Dermis microvascular lymphatic vessel endothelial cell (primary cell): ENCODE results near the gene FAM72B. TPM values are rescaled to one million over a fixed set of nuclear protein-coding genes. Genes with fewer than 3 reads are reported as not detected.
"Not testable (repeated sequence)": the region's sequence is repeated elsewhere in the genome, so short reads cannot be mapped to it uniquely, and the experiment has no call there.

Experiments
- DNase-seq, 2 donors: peaks; one replicate each; pipeline versions ENCODE4 v3.0.0 to v3.0.0-alpha.2; 2010; ENCODE audit warnings: low read depth in 2 of 2
- total RNA-seq: library from RNA; depleted of rRNA; stranded (reverse); fragments of >200 nt; gene quantifications from 2 replicates; pipeline ENCODE4 v1.2.1, GENCODE V29; 2014

Gene FAM72B
- total RNA-seq, 1 donor from 2014 or later = 3.0 TPM

DNA sequence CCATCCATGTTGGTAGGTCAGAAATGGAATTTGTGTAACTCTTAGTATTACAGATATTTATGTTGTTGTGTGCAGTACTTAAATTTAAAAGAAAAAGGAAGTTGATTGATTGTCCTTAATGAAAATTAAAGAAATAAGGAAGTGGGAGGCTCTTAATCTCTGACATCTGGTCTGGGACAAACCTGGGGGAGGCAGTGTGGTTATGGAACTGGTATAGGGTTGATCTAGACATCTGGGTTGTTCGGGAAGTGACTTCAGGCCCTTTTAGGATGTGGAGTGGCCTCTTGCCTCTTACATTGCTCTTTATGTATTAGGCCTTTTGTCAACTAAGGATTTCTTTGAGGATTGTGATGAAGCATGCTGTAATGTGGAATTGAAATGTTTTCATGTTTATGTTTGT lies 16.1 kb upstream of the FAM72B start:
- not testable (repeated sequence) for DNase-seq

DNA sequence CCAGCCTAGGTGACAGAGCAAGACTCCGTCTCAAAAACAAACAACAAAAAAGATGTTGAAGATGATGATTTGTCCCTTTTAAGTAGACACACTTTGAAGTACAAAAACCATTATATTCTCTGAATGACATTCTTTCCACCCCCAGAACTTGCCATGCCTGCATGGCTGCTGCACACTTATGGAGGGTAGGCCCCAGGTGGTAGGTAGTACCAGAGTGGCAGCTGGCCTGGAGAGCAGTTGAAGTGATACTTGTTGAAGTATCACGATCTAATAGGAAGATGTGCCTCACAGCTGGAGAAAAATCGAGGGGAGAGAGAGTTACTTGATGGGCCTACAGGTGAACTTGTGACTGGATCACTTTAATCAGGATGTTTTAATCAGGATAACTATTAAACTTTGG lies 15.6 kb upstream of the FAM72B start:
- not testable (repeated sequence) for DNase-seq

DNA sequence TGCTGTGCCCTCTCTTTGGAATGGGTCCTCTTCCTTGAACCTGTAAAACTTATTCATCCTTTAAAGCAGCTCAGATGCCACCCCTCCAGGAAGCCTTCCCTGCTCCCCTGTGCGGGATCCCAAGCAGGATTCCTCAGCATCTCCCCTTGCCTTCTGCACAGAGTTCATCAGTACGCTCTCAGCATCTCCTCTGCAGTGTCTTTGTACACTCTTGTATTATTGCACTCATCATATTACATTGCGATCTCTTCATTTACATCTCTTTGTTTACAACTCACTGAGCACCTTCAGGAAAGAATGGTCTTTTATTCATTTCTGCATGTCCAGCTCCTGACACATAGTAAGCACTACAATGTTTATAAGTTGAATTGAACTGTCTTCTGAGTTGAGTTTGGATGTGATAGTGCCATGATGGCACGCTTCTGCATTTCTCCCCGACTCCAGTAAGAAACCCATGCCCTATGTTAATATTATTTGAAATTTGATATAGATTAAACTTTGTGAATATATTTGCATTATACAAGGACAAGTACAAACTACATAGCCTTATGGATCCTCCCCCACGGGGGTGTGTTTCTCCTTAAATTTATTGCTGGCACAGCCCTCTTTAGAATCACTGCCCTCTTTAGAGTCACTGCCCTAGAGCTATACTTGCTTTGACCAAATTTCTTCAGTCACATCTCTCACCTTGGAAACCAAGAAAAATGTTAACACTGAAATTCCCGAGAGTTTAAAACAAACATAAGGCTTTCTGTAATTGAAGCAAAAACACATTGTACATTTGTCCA lies 13.1 kb upstream of the FAM72B start:
- DNase-seq = not testable (repeated sequence)

DNA sequence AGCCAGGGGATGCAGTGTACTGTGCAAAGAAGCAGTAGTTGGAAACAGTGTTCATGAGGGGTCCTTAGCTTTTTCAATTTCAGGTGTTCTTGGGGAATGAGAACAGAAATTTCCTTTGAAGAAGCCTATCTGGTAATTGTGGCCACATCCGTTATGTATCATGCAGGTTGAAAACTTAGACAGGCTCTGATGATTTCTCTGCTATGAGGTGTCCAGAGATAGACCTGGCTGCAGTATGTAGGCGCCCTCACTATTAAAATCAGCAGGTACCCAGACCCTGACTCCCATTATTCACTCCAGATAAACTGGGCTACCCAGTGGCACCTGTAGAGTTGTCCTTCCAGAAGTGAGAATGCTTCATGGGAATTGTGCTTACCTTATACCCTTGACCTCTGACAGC lies 8.4 kb upstream of the FAM72B start:
- not testable (repeated sequence) for DNase-seq

DNA sequence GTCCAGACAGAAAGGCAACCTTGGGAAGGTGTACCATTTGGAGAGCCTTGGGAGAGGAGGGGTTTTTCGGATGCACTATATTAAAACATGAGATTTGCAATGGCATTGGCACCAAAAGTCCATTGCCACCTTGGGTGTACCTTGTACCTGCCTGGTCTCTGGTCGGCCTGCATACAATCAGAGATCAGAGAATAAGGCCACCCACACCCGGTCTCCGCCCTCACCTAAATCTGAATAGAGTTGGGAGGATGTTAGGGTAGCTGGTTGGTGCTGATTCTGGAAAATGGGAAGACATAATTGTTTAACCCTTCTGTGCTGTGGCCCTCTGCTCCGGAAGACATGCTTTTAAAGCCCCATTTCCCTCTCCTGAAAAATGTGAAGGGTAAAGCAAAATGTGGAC lies 3.8 kb upstream of the FAM72B start:
- peak in 1 of 2 donors; percentile 0 for DNase-seq

DNA sequence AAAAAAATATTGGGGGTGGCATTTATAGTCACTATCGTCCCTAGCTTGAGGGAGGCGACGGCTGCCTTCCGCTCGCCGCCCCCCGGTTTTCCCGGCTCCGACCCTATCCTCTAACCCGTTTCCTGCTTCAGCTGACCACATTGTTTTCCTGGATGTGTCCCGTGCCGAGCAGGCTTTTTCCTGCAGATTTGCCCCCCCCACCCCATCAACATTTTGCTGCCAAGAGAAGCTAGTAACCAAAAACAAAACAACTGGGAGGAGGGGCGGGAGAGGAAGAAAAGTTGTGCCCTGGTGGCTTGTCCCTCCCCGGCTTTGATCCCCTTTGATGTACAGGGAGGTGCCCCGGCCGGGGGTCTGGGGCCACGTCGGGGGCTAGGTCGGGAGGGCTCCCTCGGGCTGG lies 2.1 kb upstream of the FAM72B start:
- not testable (repeated sequence) for DNase-seq

DNA sequence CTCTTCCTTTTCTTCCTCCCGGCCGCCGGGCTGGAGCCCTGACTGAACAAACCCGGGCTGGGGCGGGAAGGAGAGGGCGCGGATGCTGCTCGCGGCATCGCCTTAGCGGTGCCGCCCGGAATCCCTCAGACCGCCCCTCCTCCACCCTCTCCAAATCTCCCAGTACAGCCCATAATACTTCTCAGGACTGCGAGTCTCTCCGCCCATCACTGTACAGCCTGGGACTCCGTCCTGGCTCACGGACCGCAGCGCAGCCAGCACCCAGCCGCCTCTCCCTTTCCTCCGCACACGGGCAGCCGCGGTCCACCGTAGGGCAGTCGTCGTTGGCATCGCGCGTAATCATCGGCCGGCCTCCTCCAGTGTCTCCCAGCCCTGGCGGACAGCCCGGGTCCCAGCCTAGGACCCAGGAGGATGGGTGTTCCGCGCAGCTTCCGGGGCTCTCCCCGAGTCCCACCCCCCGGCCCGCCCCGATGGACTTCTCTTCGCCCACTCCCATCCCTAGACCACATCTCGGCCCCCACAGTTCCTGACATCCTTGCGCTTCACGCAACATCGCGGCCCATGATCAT lies 1.1 kb upstream of the FAM72B start:
- DNase-seq = not testable (repeated sequence)

DNA sequence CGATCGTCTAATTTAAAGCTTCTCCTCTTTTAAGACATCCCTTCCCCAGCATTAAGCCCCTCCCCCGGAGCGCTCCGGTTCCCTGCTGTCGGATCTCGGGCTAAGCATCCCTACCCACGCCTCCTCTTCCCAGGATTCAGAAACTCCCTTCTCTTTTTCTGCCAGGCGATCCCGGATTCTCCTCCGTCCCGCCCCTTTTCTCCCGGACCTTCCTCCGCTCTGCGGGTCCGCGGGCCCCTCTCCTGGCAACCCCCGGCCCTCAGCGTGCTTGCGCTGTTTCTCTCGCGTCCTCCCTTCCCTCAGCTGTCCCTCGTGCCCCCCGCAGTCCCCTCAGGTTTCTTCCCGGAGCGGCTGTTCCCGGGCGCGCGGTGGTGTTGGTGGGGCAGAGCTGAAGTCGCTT lies 273 bp downstream of the FAM72B start:
- not testable (repeated sequence) for DNase-seq

DNA sequence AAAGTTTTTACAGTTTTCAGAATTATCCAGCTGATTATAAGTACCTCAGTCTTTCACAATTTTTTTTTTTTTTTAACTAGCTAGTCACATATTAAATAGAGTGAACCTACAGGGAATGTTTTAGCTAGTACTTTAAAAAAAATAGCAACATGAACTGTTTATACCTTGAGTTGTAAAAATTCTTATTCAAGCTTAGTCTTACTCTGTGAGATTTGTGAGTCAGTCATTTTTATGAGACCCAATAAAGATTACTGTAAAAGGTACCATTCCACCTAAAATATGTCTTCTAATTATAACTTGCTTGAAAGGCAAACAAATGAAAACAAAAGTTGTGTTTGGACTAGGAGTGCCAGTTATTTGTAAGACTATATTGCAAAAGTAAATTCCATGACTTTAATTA lies 5.9 kb downstream of the FAM72B start:
- DNase-seq = not testable (repeated sequence)

DNA sequence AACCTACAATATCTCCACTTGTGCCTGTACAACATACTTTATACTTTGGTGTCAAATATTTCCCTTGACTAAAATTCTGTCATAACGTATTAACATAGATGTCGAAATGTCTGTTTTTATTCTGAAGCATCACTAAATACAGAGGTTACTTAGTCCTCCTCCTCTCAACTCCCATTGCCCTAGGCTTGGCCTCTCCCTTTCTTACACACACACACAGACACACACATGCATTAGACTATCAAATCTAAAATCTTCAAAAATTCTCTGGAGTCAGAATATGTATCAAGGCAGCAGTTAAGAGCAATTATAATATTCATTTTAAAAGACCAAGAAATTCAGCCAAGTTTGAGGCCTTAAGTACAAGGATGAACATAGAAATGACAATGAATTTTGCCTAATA lies 7.5 kb downstream of the FAM72B start:
- not testable (repeated sequence) for DNase-seq

DNA sequence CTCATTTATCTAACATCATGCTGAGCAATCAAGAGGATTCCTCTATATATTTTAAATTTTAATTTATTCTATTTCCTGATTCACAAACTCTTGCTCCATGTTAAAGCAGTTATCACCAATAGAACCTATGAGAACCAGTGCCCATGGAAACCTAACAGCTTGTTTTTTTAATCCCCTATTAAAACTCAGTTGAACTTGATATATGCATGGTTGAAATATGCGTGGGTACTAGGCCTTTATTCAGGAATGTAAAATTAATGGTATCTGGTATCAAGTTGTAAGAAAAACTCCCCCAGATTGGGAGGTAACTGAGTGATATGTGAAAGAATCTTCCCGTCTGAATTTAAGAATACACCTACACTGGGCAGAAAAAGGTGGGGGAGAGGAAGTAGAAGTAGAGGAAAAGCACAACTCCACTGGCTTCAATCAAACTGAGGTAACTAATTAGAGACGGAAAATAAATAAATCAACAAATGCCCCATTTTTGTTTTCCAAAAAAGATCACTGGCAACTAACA lies 15.9 kb downstream of the FAM72B start:
- not testable (repeated sequence) for DNase-seq

DNA sequence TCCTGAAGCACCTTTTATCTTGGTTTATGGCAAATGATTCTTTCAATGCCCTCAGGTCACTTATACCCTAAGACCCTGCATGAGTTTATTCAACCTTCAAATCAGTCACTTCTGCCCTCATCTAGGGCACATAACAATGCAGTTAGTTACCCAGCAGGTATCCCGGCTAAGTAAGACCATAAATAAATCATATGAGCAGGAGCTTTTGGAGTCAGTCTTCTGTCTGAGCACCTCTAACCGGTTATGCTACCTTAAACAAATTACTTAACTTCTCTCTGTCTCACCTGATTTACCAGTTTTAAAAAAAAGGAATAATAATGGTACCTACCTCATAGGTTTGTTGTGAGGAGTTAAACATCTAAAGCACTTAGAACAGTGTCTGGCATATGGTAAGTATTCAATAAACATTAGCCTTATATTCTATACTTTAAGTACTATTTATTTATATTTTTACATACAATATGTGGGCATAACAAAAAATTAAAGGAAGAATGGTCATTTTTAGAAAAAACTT lies 16.9 kb downstream of the FAM72B start:
- not testable (repeated sequence) for DNase-seq

DNA sequence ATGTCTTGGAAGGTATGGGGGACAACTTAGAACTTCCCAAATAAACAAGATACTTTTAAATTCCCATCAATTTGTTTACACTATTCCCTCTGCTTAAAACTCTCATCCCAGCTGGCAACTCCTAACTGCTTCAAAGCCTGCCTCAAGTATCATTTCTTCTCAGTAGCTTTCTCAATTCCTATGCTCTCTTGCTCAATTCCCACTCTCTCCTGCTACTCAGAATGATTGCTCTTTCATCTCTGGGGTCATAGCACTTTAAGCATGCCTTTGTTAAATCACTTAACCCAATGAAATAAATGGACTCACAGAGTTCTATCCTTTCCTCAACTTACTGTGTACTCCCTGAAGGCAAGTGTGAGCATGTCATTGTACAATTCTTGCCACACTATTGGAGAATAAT lies 18.8 kb downstream of the FAM72B start:
- DNase-seq = not testable (repeated sequence)

DNA sequence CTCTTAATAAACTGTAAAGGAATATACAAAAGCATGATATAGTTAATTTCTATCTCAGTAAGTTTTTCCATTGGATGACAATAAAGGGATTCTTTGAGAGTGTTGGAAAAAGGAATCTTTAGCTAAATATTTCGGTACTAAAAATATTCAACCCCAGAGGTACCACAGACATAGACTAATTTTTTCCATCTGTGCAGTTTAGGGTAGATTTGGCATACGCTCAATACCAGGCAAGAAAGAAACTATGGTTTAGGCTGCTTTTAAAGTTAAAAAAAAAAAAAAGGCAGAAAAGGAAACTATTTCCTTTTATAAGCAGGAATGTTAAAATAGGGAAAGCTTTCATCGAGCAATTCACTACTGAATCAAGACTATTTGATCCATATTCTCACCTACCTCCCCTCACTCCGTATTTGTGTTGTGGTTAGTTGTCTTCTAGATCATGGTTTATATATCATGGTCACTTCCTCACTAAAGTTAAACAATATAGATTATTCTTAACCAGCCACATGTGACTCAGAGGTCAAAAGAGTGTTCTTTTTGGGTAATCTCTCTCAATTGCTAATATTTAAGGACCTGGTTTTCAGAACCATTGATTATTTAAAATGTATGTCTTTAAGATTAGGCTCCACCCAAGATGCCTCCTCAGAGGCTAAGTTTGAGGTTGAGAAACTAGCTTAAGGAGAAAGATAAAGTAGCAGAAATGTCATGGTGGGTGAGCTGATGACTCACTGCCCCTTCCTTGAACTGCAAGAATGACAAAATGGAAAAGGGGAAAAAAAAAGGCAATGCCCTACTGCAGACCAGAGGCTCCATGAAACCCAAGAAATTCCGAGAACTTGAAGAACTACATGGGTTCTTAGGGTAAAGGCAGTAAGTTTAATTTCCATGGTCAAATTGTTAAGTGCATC lies 20.0 kb downstream of the FAM72B start:
- DNase-seq = not testable (repeated sequence)

DNA sequence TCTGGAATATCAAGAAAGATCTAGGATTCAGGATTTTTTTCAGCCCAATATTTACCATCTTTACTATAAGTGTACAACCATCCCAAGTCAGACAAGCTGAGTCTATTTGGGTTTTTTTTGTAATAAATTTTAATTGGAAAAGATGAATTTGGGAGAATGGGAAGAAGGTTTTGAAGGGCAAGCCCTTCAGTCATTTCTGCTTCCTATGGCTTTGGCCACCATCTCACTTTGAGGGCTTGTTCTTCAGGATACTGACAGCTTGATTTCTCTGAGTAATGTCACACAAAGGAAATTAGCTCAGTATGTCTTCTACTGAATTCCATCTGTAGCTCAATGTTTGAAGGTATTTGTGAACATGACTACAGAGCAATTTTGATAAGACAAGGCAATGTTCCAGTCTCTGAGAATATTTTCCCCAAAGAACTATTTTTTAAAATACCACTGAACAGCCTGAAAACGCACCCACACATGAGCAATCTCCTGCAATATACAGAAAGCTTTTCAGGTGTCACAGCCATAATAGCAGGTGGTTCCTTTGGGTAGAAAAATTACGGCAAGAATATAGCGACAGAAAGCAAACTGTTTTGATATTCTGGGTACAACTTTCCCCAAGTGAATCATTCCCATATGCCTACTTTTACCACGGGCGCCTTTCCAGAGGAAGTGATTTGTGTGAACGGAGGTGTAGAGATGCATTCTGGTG lies 22.8 kb downstream of the FAM72B start:
- not testable (repeated sequence) for DNase-seq

DNA sequence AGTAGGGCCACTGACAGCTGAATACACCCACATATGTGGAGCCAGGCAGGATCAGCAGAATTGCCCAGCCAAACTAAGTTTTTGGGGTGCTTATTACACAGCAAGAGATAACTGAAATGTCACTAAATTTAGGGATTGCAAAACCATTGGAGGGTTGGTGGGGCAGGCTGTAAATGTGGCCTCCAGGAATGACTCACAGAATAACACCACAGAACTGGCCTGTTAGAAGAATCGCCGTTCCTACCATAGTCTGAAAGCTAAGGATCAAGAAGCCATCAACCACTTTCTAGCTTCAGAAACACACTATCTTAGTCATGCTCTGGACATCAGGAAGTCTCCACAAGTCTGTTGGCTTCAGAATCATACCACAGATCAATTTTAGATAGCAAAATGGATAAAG lies 24.0 kb downstream of the FAM72B start:
- not testable (repeated sequence) for DNase-seq

DNA sequence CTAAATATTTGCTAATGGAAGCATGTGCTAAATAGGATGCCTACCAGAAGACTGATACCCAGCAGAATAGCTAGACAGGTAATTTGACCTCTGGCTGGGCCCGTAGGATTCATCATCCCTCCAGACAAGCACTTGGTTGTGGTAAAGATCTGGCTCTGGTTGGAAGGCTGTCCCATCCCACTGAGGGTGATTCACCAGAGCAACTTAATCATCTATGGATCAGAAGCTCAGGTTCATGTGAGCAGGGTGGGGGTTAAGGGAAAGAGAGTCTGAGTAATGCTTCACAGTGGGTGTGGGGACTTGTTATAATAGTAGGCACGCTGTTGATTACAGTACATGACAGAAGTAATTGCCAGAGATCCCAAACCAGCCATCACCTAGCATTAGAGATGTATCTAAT lies 26.5 kb downstream of the FAM72B start:
- not testable (repeated sequence) for DNase-seq

DNA sequence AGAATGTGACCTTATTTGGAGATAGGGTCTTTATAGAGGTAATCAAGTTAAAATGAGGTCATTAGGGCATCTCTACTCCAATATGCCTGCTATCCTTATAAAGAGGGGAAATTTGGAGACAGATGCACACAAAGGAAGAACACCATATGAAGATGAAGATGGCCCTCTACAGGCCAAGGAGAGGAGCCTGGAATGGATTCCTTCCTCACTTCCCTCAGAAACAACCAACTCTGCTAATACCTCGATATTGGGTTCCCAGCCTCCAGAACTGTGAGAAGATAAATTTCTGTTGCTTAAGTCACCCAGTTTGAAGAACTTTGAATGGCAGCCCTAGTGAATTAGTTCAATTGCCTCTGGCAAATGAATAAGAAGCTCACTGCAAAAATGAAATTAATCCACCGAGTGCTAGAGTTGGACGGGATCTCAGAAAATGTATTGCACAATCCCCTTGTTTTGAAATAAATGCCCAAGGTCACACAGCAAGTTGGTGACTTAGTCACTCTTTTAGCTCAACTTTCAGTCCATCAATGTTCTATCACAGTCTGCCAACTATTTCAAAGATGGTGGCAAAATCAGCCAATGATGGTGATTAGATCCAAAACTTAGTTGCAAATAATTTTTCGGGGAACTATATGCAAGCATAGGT lies 27.1 kb downstream of the FAM72B start:
- not testable (repeated sequence) for DNase-seq

DNA sequence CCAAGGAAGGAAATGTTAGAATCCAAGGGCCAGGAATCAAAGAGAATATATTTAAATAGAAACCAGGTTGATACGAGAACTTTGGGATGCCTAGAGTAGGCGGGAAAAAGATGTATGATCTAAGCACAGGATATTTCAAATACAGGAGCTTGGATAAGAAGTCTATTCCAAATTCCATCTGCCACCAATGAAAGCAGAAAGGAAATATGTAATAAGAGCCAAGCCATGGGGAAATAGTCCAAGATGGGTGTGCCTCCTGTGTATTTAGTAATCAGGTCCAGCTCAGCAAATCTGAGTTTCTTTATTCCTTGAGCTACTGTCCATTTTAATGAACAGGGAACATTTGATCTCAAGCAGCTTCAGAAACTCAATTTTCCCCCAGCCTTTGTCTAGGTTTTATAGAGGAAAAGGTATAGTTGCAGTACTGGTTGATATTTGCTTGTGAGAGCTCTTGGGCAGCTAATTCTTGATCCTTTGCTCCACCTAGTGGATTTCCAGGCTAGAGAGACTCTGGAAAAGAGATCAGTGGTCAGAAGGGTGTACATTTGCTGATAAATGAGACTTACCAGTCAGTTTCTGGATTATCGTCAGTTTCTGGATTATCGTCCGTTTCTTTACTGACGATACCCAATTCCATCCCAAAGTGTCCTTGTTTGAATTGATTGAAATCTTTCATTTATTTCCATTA lies 28.3 kb downstream of the FAM72B start:
- peak in 1 of 2 donors; percentile 9 for DNase-seq

DNA sequence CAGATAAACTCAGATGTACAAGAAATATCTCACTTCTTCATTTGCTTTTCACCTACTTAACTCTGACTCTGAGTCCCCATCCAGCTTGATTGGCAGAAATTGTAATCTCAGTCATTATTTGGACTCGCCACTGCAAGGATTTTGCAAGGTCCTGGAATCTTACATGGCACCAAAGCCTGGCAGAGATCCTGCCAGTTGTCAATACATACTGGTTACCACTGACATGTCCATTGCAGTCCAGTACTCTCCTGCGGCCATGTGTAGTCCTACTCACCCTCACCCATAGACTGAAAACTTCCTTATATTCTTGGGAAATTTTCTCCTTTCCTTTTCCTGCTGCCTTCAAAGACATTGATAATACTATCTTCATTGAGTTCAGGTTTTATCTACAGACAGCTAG lies 29.3 kb downstream of the FAM72B start:
- DNase-seq = not testable (repeated sequence)
